HEK293 (cell line): ENCODE results near the gene TCHP.

ENCODE experiments used
- CTCF ChIA-PET: fragments of 350-600 bp; formaldehyde crosslinking; extraction: SDS; loops from one replicate; lab custom pipeline; 2021; ENCODE audit warnings: antibody characterized with exemption; lab: Yijun Ruan, JAX
- POLR2A ChIA-PET: fragments of 300-600 bp; formaldehyde crosslinking; extraction: SDS; loops from one replicate; lab custom pipeline; 2020; ENCODE audit warnings: antibody characterized with exemption, inconsistent platforms; lab: Yijun Ruan, JAX
- H3K27ac ChIP-seq: fragments of 200-500 bp; sonication (Bioruptor generic); 2 replicates; pipeline ENCODE4 v1.5.1; 2014; ENCODE audit warnings: low read depth, low read length, control low read depth, inconsistent platforms; ENCODE audit errors: extremely low read depth
- H3K36me3 ChIP-seq, 2 experiments: fragments of 200-500 bp in 1 of 2; sonication (Bioruptor generic) in 1 of 2; 1 replicate in 1 of 2; 2 replicates in 1 of 2; pipeline ENCODE4 v1.5.1; 2014 to 2017; ENCODE audit warnings: inconsistent platforms in 2 of 2, low read length in 2 of 2; ENCODE audit not compliant: control insufficient read depth in 2 of 2, insufficient read depth in 1 of 2
- H3K4me1 ChIP-seq: fragments of 200-500 bp; sonication (Bioruptor generic); 2 replicates; pipeline ENCODE4 v1.5.1; 2014; ENCODE audit warnings: mild to moderate bottlenecking, low read length, inconsistent platforms; ENCODE audit not compliant: control insufficient read depth, insufficient read depth
- H3K4me3 ChIP-seq: 2 replicates; pipeline ENCODE4 v1.5.1; 2011; ENCODE audit warnings: low read depth, mild to moderate bottlenecking, control low read depth, low read length, moderate library complexity
- H3K9me3 ChIP-seq: fragments of 200-500 bp; sonication (Bioruptor generic); 2 replicates; pipeline ENCODE4 v1.5.1; 2014; ENCODE audit warnings: low read depth, low read length, inconsistent platforms; ENCODE audit not compliant: control insufficient read depth, insufficient read depth
- CTCF ChIP-seq: fragments of 450-650 bp; formaldehyde crosslinking; IDR thresholded peaks from 2 replicates; pipeline ENCODE4 v1.5.1; 2016; ENCODE audit warnings: missing biosample characterization, missing genetic modification characterization
- GLI4 ChIP-seq: fragments of 450-650 bp; formaldehyde crosslinking; IDR thresholded peaks from 2 replicates; pipeline ENCODE4 v1.5.1; 2016; ENCODE audit warnings: missing biosample characterization, missing genetic modification characterization
- HIC1 ChIP-seq: fragments of 450-650 bp; formaldehyde crosslinking; IDR thresholded peaks from 2 replicates; pipeline ENCODE4 v1.5.1; 2016; ENCODE audit warnings: missing biosample characterization, missing genetic modification characterization
- OSR2 ChIP-seq: fragments of 450-650 bp; formaldehyde crosslinking; IDR thresholded peaks from 2 replicates; pipeline ENCODE4 v1.5.1; 2016; ENCODE audit warnings: missing biosample characterization, missing genetic modification characterization
- PATZ1 ChIP-seq: fragments of 450-650 bp; formaldehyde crosslinking; IDR thresholded peaks from 2 replicates; pipeline ENCODE4 v1.5.1; 2016; ENCODE audit warnings: missing biosample characterization, missing genetic modification characterization
- PRDM10 ChIP-seq: fragments of 450-650 bp; formaldehyde crosslinking; IDR thresholded peaks from 2 replicates; pipeline ENCODE4 v1.5.1; 2016; ENCODE audit warnings: missing biosample characterization, missing genetic modification characterization
- SALL2 ChIP-seq: fragments of 450-650 bp; formaldehyde crosslinking; IDR thresholded peaks from 2 replicates; pipeline ENCODE4 v1.5.0; 2017; ENCODE audit warnings: missing biosample characterization, mild to moderate bottlenecking, missing genetic modification characterization, borderline replicate concordance
- TRIM28 ChIP-seq: IDR thresholded peaks from 2 replicates; pipeline ENCODE4 v1.6.1; 2011; ENCODE audit warnings: low read length, control low read depth, borderline replicate concordance
- YY1 ChIP-seq: fragments of 450-650 bp; formaldehyde crosslinking; IDR thresholded peaks from 2 replicates; pipeline ENCODE4 v1.5.1; 2018; ENCODE audit warnings: missing biosample characterization, missing genetic modification characterization
- ZBTB21 ChIP-seq: fragments of 450-650 bp; formaldehyde crosslinking; IDR thresholded peaks from 2 replicates; pipeline ENCODE4 v1.5.1; 2017; ENCODE audit warnings: missing biosample characterization, missing genetic modification characterization
- ZNF24 ChIP-seq: fragments of 450-650 bp; formaldehyde crosslinking; IDR thresholded peaks from 2 replicates; pipeline ENCODE4 v1.5.1; 2016; ENCODE audit warnings: missing biosample characterization, missing genetic modification characterization
- ZNF26 ChIP-seq: fragments of 450-650 bp; formaldehyde crosslinking; IDR thresholded peaks from 2 replicates; pipeline ENCODE4 v1.5.1; 2016; ENCODE audit warnings: missing biosample characterization, missing genetic modification characterization
- ZNF335 ChIP-seq: fragments of 450-650 bp; formaldehyde crosslinking; conservative IDR thresholded peaks from 2 replicates; pipeline ENCODE4 v1.5.1; 2016; ENCODE audit warnings: missing biosample characterization, missing genetic modification characterization
- ZNF488 ChIP-seq: fragments of 450-650 bp; formaldehyde crosslinking; IDR thresholded peaks from 2 replicates; pipeline ENCODE4 v1.5.1; 2016; ENCODE audit warnings: missing biosample characterization, missing genetic modification characterization
- ZNF501 ChIP-seq: fragments of 450-650 bp; formaldehyde crosslinking; IDR thresholded peaks from 2 replicates; pipeline ENCODE4 v1.5.1; 2016; ENCODE audit warnings: missing biosample characterization, missing genetic modification characterization
- ZNF571 ChIP-seq: fragments of 450-650 bp; formaldehyde crosslinking; IDR thresholded peaks from 2 replicates; pipeline ENCODE4 v1.5.0; 2017; ENCODE audit warnings: missing biosample characterization, missing genetic modification characterization
- ZNF623 ChIP-seq: fragments of 450-650 bp; formaldehyde crosslinking; IDR thresholded peaks from 2 replicates; pipeline ENCODE4 v1.5.1; 2016; ENCODE audit warnings: missing biosample characterization, missing genetic modification characterization
- ZNF624 ChIP-seq: fragments of 450-650 bp; formaldehyde crosslinking; IDR thresholded peaks from 2 replicates; pipeline ENCODE4 v1.5.1; 2017; ENCODE audit warnings: missing biosample characterization, missing genetic modification characterization
- ZNF645 ChIP-seq: fragments of 450-650 bp; formaldehyde crosslinking; IDR thresholded peaks from 2 replicates; pipeline ENCODE4; 2016; ENCODE audit warnings: missing biosample characterization, missing genetic modification characterization
- ZNF701 ChIP-seq: fragments of 450-650 bp; formaldehyde crosslinking; IDR thresholded peaks from 2 replicates; pipeline ENCODE4 v1.5.1; 2016; ENCODE audit warnings: missing biosample characterization, missing genetic modification characterization
- ZNF791 ChIP-seq: fragments of 450-650 bp; formaldehyde crosslinking; IDR thresholded peaks from 2 replicates; pipeline ENCODE4 v1.5.1; 2016; ENCODE audit warnings: missing biosample characterization, missing genetic modification characterization
- ZNF843 ChIP-seq: fragments of 450-650 bp; formaldehyde crosslinking; IDR thresholded peaks from 2 replicates; pipeline ENCODE4 v1.5.1; 2016; ENCODE audit warnings: missing biosample characterization, missing genetic modification characterization

Gene TCHP

GRCh38 chr12:109925185-109925840 is 25.2 kb downstream of the TCHP start (continued):
- no peak for TF ChIP-seq PATZ1
- TF ChIP-seq YY1 (tag by site-specific recombination): no peak
- no peak for TF ChIP-seq PRDM10
- TF ChIP-seq, all 188 proteins: peak for 2

GRCh38 chr12:109926016-109926415 is 25.9 kb downstream of the TCHP start:
- TF ChIP-seq TRIM28 (no peak), HIC1 (tag by site-specific recombination) (no peak), ZNF701 (no peak), GLI4 (tag by site-specific recombination) (no peak), ZNF791 (tag by site-specific recombination) (no peak), ZNF501 (tag by site-specific recombination) (no peak), ZNF623 (tag by site-specific recombination) (no peak), CTCF (no peak), ZNF645 (no peak), OSR2 (tag by site-specific recombination) (no peak), ZNF843 (tag by site-specific recombination) (no peak), ZNF26 (no peak), ZNF571 (tag by site-specific recombination) (no peak), ZNF24 (tag by site-specific recombination) (no peak), ZNF335 (no peak), ZNF624 (tag by site-specific recombination) (no peak), ZBTB21 (tag by site-specific recombination) (no peak), SALL2 (tag by site-specific recombination) (no peak), ZNF488 (tag by site-specific recombination) (no peak)
- Histone ChIP-seq H3K27ac (no peak overlapping the region), H3K4me1 (no peaks in the 10 kb centered on the region), H3K36me3 (peaks cover 3 to 22% of the 10 kb centered on the region in 2 experiments; a peak in 2 of 3 replicates), H3K4me3 (no peak overlapping the region), H3K9me3 (no peaks in the 10 kb centered on the region)
- ChIA-PET CTCF (interaction anchor here (0.6 to 1.7 kb wide), 3 partner anchors 21 to 81 kb away, joined by 3 to 6 read pairs (median 4); no protein-coding TSS in a partner anchor), POLR2A (no interaction called here)
